Measurements from ENCODE around the gene SHTN1.

GRCh38 chr10:116913695-116914094 lies 91.3 kb downstream of the SHTN1 start:
- TF ChIP-seq POLR2A (IDR thresholded peaks at IDR 0.05) (no peak), CTCF (IDR thresholded peaks at IDR 0.05) (no peak), EP300 (IDR thresholded peaks at IDR 0.05) (no peak), POLR2AphosphoS5 (IDR thresholded peaks at IDR 0.05) (no peak)
